ENCODE results near the gene CDC42EP5.

The CDC42EP5 gene

GRCh38 chr19:54456423-54457373, 16.4 kb downstream of the CDC42EP5 start:
- H3K27ac ChIP-seq, result no peak overlapping the region
- TF ChIP-seq CTCF (conservative IDR thresholded peaks at IDR 0.05), result no peak

DNA sequence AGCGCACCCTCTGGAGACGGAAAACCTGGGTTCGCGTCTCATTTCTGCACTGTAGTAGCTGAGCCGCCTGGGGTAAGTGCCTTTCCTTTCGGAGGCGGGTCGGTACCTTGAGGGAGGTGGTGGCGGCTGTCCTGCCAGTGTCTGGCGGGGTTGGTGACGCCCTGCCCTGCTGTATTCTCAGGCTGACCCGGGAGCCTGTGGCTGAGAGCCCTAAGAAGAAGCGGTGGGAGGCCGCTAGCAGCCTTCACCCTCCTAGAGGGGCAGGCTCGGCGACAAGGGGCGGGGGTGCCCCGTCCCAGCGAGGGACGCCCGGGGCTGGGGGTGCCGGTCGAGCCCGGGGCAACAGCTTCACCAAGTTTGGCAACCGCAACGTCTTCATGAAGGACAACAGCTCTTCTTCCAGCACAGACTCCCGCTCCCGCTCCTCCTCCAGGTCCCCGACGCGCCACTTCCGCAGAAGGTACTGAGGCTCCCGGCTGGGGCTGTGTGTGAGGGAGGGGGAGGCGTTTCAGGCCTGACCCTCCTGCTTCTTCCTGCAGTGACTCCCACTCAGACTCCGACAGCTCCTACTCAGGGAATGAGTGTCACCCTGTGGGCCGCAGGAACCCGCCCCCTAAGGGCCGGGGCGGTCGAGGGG, 17.2 kb downstream of the CDC42EP5 start:
- TF ChIP-seq CTCF (conservative IDR thresholded peaks at IDR 0.05), result no peak
- H3K27ac ChIP-seq, result no peak overlapping the region

GRCh38 chr19:54454781-54455675, 18.1 kb downstream of the CDC42EP5 start:
- no peak for TF ChIP-seq CTCF (conservative IDR thresholded peaks at IDR 0.05)
- H3K27ac ChIP-seq, result no peak overlapping the region

GRCh38 chr19:54453921-54454780, 18.9 kb downstream of the CDC42EP5 start:
- no peak for TF ChIP-seq CTCF (conservative IDR thresholded peaks at IDR 0.05)
- H3K27ac ChIP-seq, result no peak overlapping the region

GRCh38 chr19:54452626-54453025, 20.5 kb downstream of the CDC42EP5 start:
- no peak overlapping the region for H3K27ac ChIP-seq
- no peak for TF ChIP-seq CTCF (conservative IDR thresholded peaks at IDR 0.05)

GRCh38 chr19:54451997-54452396, 21.1 kb downstream of the CDC42EP5 start:
- H3K27ac ChIP-seq, result no peak overlapping the region
- TF ChIP-seq CTCF (conservative IDR thresholded peaks at IDR 0.05), result no peak
